SW480 (cell line): ENCODE measurements around the gene PLCH1.

Source experiments
- DNase-seq: peaks from one replicate; pipeline ENCODE4 v3.0.0-alpha.2; 2016; ENCODE audit warnings: low spot score

PLCH1 gene

DNA sequence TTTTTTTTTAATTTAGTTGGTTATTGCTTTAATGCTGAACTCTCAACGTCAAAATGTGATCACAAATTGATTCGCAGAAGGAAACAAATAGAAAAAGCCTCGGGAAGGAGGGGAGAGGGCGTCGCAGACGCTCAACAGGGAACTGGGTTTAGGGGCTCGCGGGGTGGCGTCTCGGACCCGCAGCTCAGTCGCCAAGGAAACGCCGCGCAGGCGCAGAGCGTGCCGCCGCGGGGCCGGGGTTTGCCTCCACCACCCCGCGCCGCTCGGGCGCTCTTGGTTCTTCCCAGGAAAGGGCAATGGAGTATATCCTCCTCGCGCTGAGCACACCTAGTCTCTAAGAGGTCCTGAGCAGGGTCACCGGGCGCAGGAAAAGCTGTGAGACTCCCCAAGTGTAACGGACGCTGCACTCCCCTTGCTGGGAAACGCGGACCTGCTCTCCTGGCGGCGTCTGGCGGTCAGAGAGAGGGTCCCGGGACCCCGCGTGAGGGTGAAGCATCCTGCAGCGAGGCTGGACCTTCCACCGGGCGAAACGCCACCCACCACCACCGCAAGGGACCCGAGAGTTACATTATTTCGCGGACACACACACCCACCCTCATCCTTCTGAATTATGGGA, 753 bp downstream of the PLCH1 start:
- DNase-seq, result peak; percentile 60

DNA sequence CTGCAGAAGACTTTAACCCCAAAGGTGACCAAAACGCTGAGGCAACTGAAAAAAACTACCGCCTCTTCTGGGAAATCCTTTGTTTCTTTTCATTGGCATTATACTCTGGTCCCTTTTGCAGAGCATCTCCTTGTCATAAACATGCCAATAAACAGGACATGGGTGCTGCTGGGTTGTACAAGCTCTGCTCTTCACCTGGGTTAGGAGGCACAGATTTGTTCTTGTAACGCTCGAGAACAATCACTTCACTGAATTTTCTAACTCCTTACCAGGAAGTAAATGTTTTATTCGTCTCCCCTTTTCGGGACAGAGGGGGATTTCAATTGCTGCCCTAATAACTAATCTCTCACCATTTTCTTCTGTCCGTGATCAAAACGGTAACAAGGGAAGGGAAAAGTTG, 1.3 kb downstream of the PLCH1 start:
- DNase-seq, result peak; percentile 24

DNA sequence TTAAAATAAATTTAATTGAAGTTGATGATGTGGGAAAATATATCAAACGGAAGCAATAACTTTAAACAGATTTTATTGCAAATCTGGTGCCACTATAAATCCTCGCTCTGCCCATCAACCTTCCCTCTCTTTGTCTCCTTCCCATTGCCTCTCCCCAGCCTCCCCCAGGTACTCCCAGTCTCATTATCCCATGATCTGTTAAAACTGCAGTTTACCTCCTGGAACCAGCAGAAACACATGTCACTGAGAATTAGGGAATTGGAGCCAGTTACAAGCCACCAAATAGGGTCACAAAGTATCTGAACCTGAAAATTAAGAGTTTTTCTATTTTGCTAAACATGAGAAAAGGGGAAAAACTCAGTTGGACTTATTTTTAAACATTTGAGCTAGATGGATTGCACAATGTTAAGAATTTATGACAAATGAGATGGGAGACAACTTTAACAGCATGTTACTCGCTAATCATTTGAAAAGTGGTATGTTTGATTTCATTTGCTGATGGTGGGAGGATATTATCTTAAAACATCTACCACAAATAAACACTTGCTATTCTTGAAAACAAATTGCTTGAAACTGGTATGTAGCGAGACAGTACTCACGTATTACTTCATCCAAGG, 2.4 kb downstream of the PLCH1 start:
- DNase-seq, result no peak

DNA sequence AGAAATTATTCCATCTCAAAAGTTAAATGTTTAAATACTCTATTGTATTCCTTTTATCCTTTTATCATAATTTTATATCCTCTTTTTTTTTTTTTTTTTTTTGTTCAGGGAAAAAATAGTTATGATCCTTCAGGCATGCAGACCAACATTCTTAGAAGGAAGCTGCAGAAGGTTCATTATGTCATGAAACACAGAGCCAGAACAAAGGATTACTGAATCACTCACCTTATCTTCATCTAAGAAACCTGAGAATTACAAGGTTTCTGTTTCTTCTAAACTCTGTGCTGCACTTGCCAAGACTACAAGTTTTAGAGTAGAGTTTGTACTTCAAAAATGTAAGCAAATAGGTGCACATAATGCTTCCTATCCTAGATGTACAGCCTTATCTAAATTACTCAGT, 3.3 kb downstream of the PLCH1 start:
- no peak for DNase-seq

DNA sequence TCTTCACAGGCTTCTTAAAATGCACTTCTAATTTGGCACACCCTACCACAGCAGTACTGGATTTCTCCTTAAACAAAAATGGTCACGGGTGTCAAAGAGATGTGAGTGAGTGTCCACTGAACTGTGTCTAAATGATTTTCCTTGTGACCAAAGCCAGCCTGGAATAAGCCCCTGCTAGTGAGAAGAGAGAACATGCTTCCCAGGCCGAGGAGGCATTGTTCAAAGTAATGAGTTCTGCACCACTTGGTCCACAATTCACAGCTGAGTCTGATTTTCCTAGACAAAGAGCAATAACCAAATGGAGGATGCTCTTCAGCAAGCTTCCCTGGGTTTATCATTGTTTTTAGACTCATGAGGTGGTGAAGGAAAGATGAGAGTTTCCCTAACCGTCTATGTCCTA, 3.8 kb downstream of the PLCH1 start:
- DNase-seq, result no peak

DNA sequence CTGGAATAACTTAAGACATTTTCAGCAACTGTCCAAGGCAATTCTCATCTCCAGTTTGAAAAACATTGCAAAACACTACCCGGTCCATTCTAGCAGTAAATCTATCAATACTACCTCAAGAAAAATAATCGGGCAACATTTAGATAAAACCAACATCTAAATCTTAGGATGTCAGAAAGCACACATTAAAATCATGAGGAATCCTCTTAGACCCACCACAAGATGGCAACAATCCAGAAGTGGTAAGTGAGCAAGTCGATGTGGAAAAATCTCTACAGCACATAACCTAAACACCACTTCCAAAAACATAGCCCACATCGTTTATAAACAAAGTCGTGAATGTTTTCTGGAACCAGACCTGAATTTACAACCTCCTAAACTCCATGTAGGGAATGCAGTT, 5.7 kb downstream of the PLCH1 start:
- DNase-seq, result no peak

DNA sequence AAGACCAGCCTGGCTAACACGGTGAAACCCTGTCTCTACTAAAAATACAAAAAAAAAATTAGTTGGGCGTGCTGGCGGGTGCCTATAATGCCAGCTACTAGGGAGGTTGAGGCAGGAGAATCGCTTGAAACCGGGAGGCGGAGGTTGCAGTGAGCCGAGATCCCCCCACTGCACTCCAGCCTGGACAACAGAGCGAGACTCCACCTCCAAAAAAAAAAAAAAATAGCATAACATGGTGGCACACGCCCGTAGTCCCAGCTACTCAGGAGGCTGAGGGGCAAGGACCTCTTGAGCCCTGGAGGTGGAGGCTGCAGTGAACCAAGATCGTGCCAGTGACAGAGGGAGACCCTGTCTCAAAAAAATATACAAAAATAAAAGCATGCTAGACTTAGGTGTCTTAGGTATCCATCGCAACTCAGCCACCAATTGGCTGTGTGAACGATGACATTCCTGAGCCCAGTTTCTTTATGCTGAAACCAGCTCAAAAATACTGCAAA, 6.2 kb downstream of the PLCH1 start:
- no peak for DNase-seq

DNA sequence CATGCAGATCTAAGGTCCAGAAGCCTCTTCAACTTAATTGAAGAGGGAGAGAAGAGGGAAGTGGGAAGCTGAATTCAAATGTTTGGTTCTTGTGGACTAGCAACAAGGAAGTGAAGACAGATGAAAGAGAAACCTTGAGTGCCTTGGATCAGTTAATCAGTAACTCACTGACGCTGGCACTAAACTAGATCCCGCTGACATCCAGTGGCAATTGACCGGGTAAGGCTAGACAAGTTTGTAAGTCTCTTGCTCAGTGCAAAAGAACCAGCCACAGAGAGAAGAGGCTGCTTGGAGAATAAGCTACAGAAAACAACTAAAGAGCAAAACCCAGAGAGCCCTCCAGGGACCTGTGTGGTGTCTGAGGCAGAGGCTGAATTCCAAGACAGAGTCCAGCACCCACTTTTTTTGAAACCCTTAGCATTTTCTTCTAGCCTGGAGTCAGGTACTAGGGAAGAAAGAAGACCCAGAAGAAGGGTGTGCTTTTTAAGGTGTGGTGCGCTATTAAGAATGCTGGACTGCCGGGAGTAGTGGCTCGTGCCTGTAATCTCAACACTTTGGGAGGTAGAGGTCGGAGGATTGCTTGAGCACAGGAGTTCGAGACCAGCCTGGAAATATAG, 6.9 kb downstream of the PLCH1 start:
- peak; percentile 65 for DNase-seq

DNA sequence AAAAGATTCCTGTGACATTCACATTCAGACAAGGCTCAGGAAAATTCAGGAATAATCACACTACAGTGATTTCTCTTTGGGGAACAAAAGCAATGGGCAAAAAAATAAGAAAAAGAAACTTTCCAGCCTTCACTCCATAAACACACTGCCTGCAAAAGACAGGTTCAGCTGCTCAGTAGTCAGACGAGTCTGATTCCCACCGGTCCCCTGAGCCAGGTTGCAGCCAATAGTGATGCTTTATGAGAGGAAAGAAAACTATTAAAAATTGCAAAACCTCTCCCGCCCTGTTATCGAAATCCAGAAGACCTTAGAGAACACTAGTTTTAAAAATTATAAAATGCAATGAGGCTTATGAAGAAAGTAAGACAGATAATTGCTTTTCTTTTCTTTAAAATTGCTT, 8.5 kb downstream of the PLCH1 start:
- DNase-seq, result no peak

DNA sequence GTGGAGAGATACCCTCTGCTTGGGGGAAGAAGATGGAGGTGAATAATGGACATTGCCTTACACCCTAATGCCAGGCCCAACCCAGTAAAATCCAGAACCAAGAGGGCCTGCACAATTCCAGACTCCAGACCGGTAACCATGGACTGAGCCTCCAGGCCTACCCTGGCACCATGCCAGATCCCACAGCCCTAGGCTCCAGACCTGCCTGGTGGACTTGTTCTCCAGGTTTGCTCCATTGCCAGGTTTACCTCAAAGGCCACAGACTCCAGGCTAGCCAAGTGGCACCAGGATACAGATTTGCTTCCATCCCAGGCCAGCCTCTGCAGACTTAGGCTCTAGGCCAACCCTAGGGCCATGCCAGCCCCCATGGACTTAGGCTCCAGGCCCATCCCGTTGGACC, 14.0 kb downstream of the PLCH1 start:
- no peak for DNase-seq

DNA sequence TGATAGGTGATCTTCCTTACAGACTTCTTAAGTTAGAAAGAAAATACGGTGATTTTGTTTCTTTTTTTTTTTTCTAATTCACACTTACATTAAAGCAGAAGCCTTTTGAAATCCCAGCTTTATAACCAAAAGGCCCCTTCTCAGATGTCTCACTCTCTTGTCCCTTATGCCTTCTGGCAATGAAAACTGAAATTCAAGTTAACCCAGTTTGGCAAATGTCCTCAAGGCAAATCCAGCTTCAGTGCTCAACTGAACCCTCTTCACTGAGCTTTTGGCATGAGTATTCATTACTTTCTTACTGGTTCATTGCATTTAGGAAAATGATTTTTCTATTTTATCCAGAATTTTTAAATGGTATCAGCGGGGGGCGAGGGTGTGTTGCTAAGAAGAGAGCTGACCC, 17.0 kb downstream of the PLCH1 start:
- no peak for DNase-seq

DNA sequence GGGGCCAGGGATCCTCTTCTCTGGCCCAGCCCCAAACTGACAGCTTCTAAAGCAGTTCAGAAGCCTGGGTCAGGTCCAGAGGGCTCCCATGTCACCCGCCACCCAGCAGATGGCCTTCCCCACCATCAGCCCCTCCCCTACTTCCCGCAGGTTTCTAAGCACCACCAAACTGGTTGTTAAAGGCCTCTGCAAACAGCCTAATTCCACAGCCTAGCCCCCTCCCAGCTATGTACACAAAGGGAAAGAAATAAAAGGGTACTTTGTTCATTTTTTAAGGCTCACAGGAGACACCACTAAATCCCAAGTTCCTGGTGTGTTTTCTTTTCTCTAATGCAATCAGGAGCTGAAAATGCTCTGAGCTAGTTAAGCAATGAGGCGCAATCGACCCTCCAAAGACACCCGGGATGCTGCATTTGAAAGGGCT, 30.6 kb downstream of the PLCH1 start:
- DNase-seq, result no peak

DNA sequence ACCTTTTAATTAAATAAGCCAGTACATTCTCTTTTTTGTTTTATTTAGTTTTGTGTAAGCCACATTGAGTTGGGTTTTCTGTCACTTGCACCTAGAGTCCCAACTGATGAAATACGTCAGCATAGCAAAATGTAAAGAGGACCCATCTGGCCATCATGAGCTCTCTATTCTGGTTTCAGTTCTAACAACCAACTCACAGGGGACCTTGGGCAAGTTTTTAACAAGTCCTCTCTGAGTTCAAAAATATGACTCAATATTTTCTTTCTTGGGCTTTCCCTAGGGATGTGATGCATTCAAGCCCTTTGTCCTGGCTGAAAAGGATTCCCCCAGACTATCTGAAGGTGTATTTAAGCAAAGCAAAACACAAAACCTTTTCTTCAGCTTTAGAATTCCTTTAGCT, 32.9 kb downstream of the PLCH1 start:
- DNase-seq, result no peak

DNA sequence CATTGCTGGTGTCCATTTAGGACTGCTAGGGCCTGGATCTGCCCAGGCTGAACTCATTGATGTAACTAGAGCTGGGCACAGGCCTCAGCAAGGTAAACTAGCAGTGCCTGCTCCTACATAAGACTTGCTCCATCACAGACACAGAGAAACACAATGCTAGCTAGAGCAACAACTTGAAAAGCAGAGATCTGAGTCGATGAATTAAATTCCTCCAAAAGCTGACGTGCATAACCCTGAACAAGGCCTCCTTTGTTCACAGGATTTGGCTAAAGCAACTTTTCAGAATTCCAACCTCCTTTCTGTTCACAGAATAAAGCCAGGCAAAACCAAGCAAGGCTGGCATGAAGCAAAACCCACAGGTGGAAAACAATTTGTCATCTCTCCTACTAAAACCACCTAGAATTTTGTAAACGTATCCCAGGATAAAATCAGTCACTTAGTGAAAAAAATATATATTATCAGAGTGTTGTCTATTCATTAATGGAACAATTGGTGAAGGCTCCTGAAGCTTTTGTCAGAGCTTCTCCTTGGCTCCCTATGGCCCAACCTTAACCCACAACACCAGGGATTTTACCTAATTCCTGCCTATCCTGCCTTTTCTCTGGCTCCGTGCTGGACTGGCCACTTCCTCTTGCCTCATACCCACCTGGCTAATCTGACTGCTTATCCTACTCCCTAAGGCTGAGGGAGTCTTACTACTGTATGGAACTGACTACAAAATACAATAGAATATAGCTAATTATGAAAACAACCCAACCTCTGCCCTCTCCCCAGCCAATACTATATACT, 39.9 kb downstream of the PLCH1 start:
- DNase-seq, result peak; percentile 46

DNA sequence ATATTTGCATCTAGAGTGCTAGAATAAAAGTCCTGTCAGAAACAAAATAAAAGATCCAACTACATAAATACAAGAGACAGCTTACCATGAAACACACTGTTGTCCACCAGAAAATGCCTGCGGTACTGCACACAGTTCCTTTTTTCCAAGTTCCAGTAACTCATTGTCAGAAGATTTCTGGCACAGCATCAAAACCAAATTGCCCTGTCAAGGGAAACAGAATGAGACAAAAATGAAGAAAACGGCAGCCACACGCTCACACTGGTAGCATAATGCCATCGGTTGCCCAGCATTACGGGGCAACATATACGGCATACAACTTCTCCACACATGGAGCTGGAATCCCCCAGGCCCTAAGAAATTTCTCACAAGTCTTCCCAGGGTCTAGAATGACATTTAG, 40.8 kb downstream of the PLCH1 start:
- DNase-seq, result no peak

DNA sequence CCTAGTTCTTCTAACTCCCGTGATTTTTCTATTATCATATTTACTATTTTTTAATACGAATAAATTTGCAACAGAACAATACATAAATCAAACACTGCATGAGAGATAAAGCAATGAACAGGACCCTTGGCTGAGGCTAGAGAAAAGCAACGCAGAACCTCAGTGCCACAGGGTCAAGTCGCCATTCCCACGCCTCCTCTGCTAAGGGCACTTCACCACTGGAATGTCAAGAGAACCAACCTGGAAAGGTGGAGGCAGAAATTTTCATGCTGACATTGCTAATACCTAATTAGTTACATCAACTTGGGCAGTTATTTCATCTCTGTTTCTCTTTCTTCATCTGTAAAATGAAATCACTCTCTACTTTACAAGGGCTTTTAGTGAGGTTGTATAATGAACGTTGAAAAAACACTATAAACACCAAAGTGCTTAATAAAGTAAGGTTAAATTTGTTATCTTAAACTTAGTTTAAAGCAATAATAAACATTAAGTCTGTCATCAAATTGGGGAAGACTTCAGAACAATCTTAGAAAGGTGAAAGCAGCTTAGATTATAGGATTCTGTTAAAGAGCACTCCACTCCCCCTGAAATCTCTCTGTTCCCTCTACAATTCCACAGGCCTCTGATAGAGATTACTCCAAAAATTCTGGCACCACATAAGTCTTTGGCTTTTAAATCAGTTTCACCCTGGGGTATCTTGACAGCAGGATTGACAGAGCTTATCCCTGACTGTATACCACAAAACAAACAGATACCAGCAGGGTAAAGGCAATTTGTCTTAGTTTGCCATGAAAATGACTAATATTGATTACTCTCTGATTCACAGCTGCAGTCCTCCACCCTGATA, 41.9 kb downstream of the PLCH1 start:
- DNase-seq, result no peak

DNA sequence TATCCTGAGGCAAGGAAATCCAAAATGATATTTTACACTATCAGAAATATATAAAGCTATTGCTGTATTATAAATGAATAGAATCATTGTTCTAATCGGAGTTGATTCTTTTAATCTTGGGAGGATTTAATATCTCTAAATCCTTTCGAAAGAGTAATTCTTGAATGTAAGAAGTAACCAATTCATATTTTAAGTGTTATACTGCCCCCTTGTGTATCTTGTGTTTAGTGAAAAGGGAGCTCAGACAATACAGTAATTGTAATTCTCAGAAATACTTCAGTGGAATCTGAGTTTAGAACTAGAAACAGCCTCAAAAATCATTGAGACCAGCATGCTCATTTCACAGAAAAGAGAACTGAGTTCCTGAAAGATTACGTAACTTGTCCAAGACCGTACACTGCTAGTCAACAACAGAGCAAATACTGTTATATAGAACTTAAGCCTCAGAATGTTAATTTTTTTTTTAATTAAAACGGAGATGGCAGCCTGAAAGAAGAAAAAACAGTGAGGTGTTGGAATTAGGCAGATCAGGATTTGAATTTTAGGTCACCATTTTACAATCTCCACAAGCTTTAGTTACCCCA, 42.9 kb downstream of the PLCH1 start:
- peak; percentile 72 for DNase-seq

DNA sequence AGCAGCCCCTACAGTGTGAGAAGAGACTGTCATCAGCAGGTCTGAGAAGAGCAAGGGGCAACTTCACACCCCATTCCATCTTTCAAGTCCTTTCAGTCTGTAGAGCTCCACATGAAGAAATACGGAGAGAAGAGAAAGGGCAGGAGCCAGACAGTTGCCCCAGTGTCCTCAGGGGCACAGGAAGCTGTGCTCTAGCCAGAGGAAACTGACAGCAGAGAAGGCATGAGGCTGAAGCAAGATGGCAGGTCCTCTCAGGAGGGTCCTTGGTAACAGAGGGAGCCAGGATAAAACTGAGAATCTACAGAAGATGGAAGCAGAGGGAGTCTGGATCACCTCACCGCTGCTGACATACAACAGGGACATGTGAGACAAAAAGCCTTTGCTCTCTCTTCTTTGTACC, 47.3 kb downstream of the PLCH1 start:
- DNase-seq, result no peak

DNA sequence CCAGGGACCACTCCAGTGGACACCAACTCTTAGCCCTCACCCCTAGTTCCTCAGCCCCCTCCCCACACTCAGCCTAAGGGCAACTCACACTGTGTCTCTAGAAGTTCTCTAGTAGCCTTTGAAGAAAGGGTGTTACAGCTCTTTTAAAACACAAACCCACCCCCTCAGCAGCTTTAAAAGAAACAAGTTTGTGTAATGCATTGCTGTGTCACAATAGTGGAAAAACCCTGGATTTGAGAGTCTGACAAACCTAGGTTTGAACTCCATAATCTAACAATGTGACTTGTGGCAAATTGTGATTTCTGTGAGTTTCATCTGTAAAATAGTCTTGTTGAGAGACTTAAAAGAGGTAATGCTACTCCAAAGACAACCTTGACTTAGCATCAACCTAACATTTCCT, 54.0 kb downstream of the PLCH1 start:
- DNase-seq, result no peak

DNA sequence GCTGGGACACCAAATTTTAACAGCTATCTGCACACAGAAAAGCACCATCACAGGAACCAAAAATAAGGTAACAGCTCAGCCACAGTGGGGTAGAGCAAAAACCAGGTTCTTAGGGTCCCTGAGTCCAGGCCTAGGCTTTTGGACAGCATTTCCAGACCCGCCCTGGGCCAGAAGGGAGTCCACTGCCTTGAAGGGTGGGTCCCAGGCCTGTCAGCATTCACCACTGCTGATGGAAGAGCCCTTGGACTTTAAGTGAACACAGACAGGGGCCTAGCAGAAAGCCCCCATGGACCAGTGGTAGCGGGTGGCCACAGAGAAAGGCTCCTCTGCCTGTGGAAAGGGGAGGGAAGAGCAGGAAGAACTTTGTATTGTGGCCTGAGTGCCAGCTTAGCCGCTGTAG, 56.4 kb downstream of the PLCH1 start:
- no peak for DNase-seq

DNA sequence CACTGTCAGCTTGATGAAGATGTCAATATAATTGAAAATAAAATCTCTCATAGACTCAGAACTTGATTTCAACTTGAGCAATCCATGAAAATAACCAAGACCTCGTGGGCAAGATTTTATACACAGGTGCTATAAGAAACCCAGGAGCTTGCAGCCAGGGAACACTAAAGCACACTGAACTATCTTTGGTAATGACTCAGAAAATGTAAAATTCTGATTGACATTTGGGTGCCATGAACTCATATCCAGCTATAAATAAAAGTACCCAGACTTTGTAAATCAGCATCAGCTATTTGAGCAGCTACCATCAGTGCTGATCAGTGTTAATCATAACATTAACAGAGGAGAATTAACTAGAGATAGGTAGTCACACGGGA, 61.5 kb downstream of the PLCH1 start:
- no peak for DNase-seq
